ENCODE data around the gene DPP3.
"Not testable (repeated sequence)": the region's sequence is repeated elsewhere in the genome, so short reads cannot be mapped to it uniquely, and the experiment has no call there.

DPP3 gene

GRCh38 chr11:66530927-66531709 is 50.9 kb downstream of the DPP3 start:
- no peak for DNase-seq (ENCODE audit: low spot score)

DNA sequence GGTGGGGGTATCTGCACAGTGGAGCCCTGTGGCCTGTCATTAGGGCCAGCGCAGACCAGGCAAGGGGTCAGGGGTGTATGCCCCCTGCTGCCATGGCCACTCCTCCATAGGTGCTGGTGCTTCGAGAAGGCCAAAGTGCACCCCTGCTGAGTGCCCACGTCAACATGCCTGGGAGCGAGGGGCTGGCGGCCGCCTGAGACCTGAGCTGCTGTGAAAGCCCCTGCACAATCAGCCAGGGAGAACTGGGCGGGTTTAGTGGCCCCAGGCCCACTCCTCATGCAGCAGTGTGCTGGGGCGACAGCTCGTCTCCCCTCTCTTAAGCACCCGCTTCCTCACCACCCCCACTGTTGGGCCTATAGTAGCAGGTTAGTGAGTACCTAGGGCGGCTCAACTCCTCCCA is 51.6 kb downstream of the DPP3 start:
- DNase-seq (ENCODE audit: low spot score), result no peak

DNA sequence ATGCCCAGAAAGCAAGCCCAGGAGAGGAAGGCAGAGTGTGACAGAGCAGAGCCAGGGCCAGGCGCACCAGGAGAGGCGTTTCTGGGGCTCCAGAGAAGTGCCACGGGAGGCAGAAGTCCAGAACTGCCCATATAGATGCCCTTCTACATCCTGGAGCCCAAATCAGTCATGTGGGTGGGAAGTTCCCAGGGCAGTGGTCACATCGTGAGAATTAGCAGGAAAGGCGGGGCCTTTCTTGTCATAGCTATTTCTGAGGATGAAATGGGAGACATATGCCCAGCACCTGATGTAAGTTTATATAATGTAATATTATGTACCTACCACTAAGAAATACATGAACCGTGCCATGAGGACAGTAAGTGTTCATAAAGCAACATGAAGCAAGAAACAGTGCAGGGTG is 52.5 kb downstream of the DPP3 start:
- no peak for DNase-seq (ENCODE audit: low spot score)

GRCh38 chr11:66539170-66539869 is 59.1 kb downstream of the DPP3 start:
- no peak for DNase-seq (ENCODE audit: low spot score)

- DNase-seq (ENCODE audit: low spot score), result no peak
Observed at GRCh38 chr11:66539870-66540213, 59.6 kb downstream of the DPP3 start.

GRCh38 chr11:66540598-66540997 is 60.4 kb downstream of the DPP3 start:
- not testable (repeated sequence) for DNase-seq (ENCODE audit: low spot score)

DNA sequence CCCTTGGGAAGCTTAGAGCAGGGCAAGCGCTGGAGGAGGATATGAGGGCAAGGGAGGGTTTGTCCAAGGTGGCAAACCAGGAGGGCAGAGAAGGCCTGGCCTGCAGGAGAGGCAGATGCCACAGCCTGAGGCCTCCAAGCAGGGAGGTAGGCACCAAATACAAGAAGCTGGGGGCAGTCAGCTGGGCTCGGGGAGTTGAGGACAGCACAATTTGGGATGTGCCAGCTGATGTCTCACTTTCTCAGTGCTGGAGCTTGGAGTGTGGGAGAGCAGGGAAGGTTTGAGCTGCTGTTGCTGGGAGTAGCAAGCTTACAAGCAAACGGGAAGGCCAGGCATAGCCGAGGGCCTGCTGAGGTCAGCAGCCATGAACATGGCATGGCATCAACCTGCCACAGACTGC is 61.7 kb downstream of the DPP3 start:
- DNase-seq (ENCODE audit: low spot score), result no peak

GRCh38 chr11:66542362-66542761 is 62.1 kb downstream of the DPP3 start:
- DNase-seq (ENCODE audit: low spot score), result no peak

- DNase-seq (ENCODE audit: low spot score), result peak; percentile 79
Observed at GRCh38 chr11:66543263-66544107, 63.3 kb downstream of the DPP3 start.

GRCh38 chr11:66544952-66545351 is 64.7 kb downstream of the DPP3 start:
- not testable (repeated sequence) for DNase-seq (ENCODE audit: low spot score)

GRCh38 chr11:66545701-66546367 is 65.6 kb downstream of the DPP3 start, which contains the start of gene ZDHHC24:
ZDHHC24 (minus strand) TSS chr11:66546048; CDS start chr11:66546003, 45 bp downstream.
- DNase-seq (ENCODE audit: low spot score), result peak; percentile 96

DNA sequence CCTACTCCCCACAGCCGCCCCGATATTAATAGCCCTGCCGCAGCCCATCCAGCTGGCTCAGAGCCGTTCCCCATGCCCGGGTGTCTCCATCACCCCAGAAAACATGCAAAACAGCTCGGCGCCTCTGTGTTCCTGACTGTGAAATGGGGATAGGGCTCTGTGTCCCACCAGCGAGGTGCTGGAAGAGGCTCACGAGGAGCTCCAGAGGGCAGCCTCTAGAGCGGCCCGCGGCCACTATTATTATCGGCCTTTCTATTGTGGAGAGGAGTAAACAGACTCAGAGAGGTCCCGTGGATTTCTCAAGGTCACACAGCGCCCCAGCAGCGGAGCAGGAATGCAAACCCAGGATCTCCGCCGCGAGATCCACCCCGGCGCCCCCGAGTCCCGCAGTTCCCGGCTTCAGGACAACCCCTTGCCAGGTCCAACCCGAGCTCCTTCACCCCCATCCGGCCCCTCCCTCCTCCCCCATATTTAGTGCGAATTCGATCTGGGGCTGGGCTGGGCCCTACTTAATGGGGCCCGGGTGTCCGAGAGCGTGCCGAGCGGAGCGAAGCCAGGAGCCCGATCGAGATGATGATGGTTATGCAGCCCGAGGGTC is 66.2 kb downstream of the DPP3 start, which contains the start of gene ACTN3:
Gene ACTN3 (plus strand): TSS at position 536 of the 598 bp plus-strand sequence. CDS start 35 bp downstream, at position 571.
- DNase-seq (ENCODE audit: low spot score), result no peak

- no peak for DNase-seq (ENCODE audit: low spot score)
Observed at GRCh38 chr11:66546966-66547661, 66.9 kb downstream of the DPP3 start.

DNA sequence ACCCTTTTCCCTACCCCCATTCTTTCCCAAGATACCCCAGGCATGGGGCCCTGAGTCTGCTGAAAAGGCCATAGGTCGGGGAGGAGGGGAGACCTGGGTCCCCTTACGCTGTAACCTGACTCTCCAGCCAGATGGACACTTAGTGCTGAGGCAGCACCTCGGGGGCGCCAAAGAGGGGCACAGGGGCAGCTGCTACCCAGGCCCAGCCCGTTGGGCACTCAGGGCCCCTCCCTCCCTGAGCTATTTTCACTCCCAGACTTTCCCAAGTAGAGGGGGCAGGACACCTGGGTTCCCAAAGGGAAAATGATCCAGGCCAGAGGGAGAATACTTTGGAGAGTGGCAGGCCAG is 67.4 kb downstream of the DPP3 start:
- DNase-seq (ENCODE audit: low spot score), result no peak

DNA sequence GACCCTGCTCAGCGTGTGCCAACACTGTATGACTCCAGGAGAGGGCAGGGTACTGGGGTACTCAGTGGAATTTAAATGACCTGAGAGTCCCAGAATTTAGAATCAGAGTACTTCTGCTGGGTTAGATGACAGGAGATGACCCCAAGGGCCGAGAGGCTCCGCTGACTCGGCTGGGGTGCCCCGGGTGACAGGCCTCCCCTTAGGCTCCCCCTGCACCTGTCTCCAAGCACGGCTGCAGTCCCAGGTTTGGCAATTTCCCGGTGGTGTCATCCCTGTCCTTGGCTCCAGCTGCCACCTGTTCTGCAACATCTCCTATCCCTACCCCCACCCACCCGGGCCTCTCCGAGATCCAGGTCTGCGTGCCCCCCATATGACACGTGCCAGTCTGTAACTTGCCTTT is 67.8 kb downstream of the DPP3 start:
- DNase-seq (ENCODE audit: low spot score), result no peak

- DNase-seq (ENCODE audit: low spot score), result no peak
Observed at GRCh38 chr11:66548774-66549630, 68.8 kb downstream of the DPP3 start.

- DNase-seq (ENCODE audit: low spot score), result no peak
Observed at GRCh38 chr11:66549696-66550095, 69.5 kb downstream of the DPP3 start.

GRCh38 chr11:66550887-66551286 is 70.7 kb downstream of the DPP3 start:
- no peak for DNase-seq (ENCODE audit: low spot score)

GRCh38 chr11:66554602-66555001 is 74.4 kb downstream of the DPP3 start:
- no peak for DNase-seq (ENCODE audit: low spot score)

- DNase-seq (ENCODE audit: low spot score), result no peak
Observed at GRCh38 chr11:66555416-66555815, 75.2 kb downstream of the DPP3 start.
